Stimulated activated CD4-positive, alpha-beta T cell treated with anti-CD3 and anti-CD28 coated beads, Interleukin-12 subunit alpha, Interleukin-12 subunit beta, amount 100 ng/mL, for 48 hours (primary cell): ENCODE measurements around the gene PRKD2.
A peak's percentile ranks its signal among the peaks of the same experiment; 100 is the strongest.
"Not testable (repeated sequence)": the region's sequence is repeated elsewhere in the genome, so short reads cannot be mapped to it uniquely, and the experiment has no call there.

Experiments used
- DNase-seq, 3 donors: peaks; one replicate each; pipeline ENCODE4 v3.0.0-alpha.2; 2020; ENCODE audit warnings: low read depth in 2 of 3, low spot score in 1 of 3

The PRKD2 gene

GRCh38 chr19:46712768-46713338 is 4.1 kb downstream of the PRKD2 start:
- DNase-seq: not testable (repeated sequence)

GRCh38 chr19:46710687-46711086 is 6.2 kb downstream of the PRKD2 start:
- no peak for DNase-seq

GRCh38 chr19:46704379-46705076 is 12.4 kb downstream of the PRKD2 start:
- peak; percentile 70 to 94 (median 76) for DNase-seq

GRCh38 chr19:46700704-46701103 is 16.2 kb downstream of the PRKD2 start:
- no peak for DNase-seq

- DNase-seq: no peak
Observed at GRCh38 chr19:46698395-46699321, 18.3 kb downstream of the PRKD2 start.

- no peak for DNase-seq
Observed at GRCh38 chr19:46697204-46697960, 19.5 kb downstream of the PRKD2 start.

- DNase-seq: no peak
Observed at GRCh38 chr19:46696866-46697203, 20.1 kb downstream of the PRKD2 start.

GRCh38 chr19:46696052-46696451 is 20.9 kb downstream of the PRKD2 start:
- no peak for DNase-seq

GRCh38 chr19:46693760-46694159 is 23.2 kb downstream of the PRKD2 start:
- no peak for DNase-seq

- no peak for DNase-seq
Observed at GRCh38 chr19:46692918-46693722, 23.8 kb downstream of the PRKD2 start.

- DNase-seq: no peak
Observed at GRCh38 chr19:46691948-46692347, 25.0 kb downstream of the PRKD2 start.

- DNase-seq: no peak
Observed at GRCh38 chr19:46691104-46691503, 25.8 kb downstream of the PRKD2 start.

- DNase-seq: no peak
Observed at GRCh38 chr19:46689358-46689757, 27.6 kb downstream of the PRKD2 start.

- no peak for DNase-seq
Observed at GRCh38 chr19:46687438-46688145, 29.3 kb downstream of the PRKD2 start.

- no peak for DNase-seq
Observed at GRCh38 chr19:46685189-46685588, 31.7 kb downstream of the PRKD2 start.

GRCh38 chr19:46678110-46678732 is 38.7 kb downstream of the PRKD2 start:
- DNase-seq: peak; percentile 44 to 62 (median 53)

- no peak for DNase-seq
Observed at GRCh38 chr19:46674416-46675178, 42.3 kb downstream of the PRKD2 start.

GRCh38 chr19:46670813-46671212 is 46.1 kb downstream of the PRKD2 start:
- no peak for DNase-seq

GRCh38 chr19:46668662-46669061 is 48.3 kb downstream of the PRKD2 start:
- DNase-seq: no peak
